ENCODE results near the gene C3orf80. TPM values are rescaled to one million over a fixed set of nuclear protein-coding genes. Genes with fewer than 3 reads are reported as not detected.
"Not testable (repeated sequence)": the region's sequence is repeated elsewhere in the genome, so short reads cannot be mapped to it uniquely, and the experiment has no call there.

C3orf80 gene
- total RNA-seq: 0.10 TPM

DNA sequence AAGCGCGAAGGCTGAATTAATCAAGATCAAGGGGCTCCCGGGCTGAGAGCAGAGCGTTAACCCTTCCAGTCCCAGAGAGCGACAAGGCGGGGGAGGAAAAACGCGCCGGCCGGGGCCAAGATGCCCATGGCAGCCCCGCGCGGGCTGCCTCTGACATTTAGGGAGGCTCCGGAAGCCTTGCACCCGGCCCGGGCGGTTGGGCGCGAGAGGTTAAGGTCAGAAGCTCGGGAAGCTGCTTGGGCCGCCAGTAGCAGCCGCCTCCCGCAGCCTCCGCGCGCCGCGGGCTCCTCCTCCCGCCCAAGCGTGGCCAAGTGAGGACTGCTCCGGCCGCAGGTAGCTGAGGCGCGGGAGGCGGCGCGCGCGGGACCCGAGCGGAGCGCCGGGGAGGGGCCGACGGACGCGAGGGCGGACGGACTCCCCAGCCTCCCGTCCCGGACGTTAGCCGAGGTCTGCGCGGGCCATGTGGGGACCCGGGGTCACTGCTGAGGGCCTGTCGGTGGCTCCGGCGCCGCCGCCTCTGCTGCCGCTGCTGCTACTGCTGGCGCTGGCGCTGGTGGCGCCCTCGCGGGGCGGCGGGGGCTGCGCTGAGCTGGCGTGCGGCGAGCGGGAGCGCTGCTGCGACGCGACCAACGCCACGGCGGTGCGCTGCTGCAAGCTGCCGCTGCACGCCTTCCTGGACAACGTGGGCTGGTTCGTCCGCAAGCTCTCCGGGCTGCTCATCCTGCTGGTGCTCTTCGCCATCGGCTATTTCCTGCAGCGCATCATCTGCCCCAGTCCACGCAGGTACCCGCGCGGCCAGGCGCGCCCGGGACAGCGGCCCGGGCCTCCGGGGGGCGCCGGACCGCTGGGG is at the start of gene C3orf80:
TSS of gene C3orf80 (plus strand) at position 247 of the 850 bp plus-strand sequence. CDS start at position 461, 214 bp downstream.
- Histone ChIP-seq H3K27me3 (ENCODE audit: insufficient read depth, low read length) (peaks cover 83% of the 10 kb centered on the region), H3K4me3 (ENCODE audit: low read length) (peak within 1 kb of the TSS; percentile 19)

DNA sequence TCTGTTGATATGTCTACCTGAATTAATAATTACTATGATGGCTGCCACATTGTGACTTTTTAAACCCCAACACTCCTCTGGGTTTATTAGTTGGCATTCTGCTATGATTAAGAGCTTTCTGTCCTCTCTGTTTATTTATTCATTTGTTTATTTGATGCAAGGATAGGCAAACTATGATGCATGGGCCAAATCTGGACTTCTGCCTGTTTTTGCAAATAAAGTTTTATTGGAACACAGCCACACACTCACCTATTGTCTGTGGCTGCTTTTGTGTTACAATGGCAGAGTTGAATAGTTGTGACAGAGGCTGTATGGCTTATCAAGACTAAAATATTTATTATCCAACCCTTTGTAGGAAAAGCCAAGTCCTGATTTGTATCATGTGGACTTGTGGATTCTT is 48.3 kb upstream of the C3orf80 start:
- Histone ChIP-seq H3K9me3 (ENCODE audit: low read depth, low read length) (no peaks in the 10 kb centered on the region), H3K4me3 (ENCODE audit: low read length) (no peak overlapping the region), H3K27me3 (ENCODE audit: insufficient read depth, low read length) (no peaks in the 10 kb centered on the region), H3K4me1 (ENCODE audit: insufficient read depth, low read length) (peaks cover 4% of the 10 kb centered on the region)

More for the DNA sequence above, at the start of gene C3orf80:
- no peaks in the 10 kb centered on the region for H3K9me3 ChIP-seq (ENCODE audit: low read depth, low read length)
- peaks cover 28% of the 10 kb centered on the region for H3K4me1 ChIP-seq (ENCODE audit: insufficient read depth, low read length)

DNA sequence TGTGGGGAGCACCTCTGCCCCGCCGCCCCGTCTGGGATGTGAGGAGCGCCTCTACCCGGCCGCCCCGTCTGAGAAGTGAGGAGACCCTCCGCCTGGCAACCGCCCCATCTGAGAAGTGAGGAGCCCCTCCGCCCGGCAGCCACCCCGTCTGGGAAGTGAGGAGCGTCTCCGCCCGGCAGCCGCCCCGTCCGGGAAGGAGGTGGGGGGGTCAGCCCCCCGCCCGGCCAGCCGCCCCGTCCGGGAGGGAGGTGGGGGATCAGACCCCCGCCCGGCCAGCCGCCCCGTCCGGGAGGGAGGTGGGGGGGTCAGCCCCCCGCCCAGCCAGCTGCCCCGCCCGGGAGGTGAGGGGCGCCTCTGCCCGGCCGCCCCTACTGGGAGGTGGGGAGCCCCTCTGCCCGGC is 46.6 kb upstream of the C3orf80 start:
- H3K4me1 ChIP-seq (ENCODE audit: insufficient read depth, low read length); H3K4me3 ChIP-seq (ENCODE audit: low read length); H3K27me3 ChIP-seq (ENCODE audit: insufficient read depth, low read length); H3K9me3 ChIP-seq (ENCODE audit: low read depth, low read length): not testable (repeated sequence)

DNA sequence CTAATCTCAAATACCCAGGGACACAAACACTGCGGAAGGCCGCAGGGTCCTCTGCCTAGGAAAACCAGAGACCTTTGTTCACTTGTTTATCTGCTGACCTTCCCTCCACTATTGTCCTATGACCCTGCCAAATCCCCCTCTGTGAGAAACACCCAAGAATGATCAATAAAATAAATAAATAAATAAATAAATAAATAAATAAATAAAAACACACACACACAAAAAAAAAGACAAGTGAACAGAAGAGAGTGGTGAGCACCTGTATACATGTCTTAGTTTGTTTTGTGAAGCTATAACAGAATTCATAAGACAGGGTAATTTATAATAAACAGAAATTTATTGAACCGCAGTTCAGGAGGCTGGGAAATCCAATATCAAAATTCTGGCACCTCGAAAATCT is 45.8 kb upstream of the C3orf80 start:
- not testable (repeated sequence) for H3K4me3 ChIP-seq (ENCODE audit: low read length); H3K9me3 ChIP-seq (ENCODE audit: low read depth, low read length); H3K4me1 ChIP-seq (ENCODE audit: insufficient read depth, low read length); H3K27me3 ChIP-seq (ENCODE audit: insufficient read depth, low read length)

DNA sequence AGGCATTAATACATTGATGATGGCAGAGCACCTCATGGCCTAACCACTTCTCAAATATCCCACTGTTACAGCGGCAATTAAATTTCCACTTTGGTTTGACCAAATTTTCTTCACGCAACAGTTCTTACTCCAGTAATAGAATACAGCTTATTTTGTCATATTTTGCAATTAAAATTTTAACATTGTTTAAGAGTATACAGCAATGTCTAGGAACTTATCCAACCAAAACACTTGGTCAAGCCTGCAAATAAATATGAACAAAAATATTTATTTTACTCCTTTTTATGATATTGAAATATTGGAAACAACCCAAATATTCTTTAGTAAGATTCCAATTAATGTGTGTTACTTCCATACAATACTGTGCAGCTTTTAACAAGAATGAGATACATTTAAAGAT is 45.3 kb upstream of the C3orf80 start:
- Histone ChIP-seq H3K9me3 (ENCODE audit: low read depth, low read length) (no peaks in the 10 kb centered on the region), H3K27me3 (ENCODE audit: insufficient read depth, low read length) (no peaks in the 10 kb centered on the region)

DNA sequence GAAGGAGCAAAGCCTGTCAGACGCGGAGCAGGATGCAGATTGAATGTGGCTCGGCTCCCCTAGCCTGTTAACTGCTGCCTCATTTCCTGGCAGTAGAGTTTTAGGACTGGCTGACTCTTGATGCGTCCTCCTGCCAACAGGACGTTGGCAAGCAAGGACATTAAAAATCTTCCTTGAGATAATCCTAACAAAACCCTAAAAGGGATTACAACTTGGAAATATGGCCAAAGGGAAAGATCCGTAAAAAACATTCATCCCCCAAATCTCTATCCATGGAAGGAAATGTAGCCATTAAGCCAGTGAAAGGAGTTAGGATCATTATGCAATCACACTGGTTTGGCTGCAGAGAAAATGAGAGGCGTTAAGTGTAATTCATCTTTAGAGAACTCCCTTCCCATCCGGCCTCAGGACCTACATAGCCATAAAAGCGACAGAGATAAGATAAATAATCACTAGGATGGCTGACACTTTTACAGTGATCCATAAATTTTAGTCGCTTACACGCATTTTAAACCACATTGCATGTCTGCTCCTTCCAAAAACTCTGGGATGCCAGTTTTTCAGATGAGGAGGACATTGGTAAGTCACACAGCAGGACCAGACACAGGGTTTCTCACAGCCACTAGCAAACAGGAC is 44.5 kb upstream of the C3orf80 start:
- Histone ChIP-seq H3K9me3 (ENCODE audit: low read depth, low read length) (no peaks in the 10 kb centered on the region), H3K4me1 (ENCODE audit: insufficient read depth, low read length) (peaks cover 4% of the 10 kb centered on the region), H3K4me3 (ENCODE audit: low read length) (no peak overlapping the region), H3K27me3 (ENCODE audit: insufficient read depth, low read length) (no peaks in the 10 kb centered on the region)

More for the DNA sequence above, 45.3 kb upstream of the C3orf80 start:
- peaks cover 4% of the 10 kb centered on the region for H3K4me1 ChIP-seq (ENCODE audit: insufficient read depth, low read length)
- H3K4me3 ChIP-seq (ENCODE audit: low read length): no peak overlapping the region

DNA sequence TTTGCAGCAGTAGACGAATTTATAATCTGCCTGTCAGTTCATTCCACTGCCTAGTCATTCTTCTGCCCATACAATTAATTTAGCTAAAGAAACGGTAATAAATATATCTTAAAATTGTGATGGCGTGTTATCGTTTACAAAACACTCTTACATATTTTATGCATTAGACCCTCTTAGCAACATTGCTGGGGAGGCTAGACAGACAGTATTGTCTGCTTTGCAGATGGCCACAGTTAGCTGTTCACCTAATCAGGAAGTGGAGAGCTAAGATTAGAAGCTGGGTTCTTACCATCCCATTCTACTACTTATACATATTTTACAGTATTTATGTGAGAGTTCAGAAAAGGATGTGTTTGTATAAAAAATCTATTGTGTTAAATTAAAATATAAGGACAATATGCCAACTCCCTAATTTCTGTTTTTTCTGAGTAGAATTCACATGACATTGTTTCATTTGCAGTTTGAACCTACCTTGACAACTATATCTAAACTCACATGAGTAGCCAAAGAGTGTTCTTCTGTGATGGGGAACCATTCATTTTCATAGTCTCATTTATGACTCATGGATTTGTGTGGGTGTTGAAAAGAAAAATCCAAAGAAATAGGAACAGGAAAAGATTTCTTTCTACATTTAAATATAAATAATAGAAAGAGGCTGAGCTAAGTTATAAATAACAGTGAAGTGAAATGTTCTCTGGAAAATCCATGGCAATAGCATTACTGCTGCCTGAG is 41.7 kb upstream of the C3orf80 start:
- Histone ChIP-seq H3K27me3 (ENCODE audit: insufficient read depth, low read length) (no peaks in the 10 kb centered on the region), H3K9me3 (ENCODE audit: low read depth, low read length) (no peaks in the 10 kb centered on the region), H3K4me3 (ENCODE audit: low read length) (no peak overlapping the region), H3K4me1 (ENCODE audit: insufficient read depth, low read length) (peaks cover 4% of the 10 kb centered on the region)

DNA sequence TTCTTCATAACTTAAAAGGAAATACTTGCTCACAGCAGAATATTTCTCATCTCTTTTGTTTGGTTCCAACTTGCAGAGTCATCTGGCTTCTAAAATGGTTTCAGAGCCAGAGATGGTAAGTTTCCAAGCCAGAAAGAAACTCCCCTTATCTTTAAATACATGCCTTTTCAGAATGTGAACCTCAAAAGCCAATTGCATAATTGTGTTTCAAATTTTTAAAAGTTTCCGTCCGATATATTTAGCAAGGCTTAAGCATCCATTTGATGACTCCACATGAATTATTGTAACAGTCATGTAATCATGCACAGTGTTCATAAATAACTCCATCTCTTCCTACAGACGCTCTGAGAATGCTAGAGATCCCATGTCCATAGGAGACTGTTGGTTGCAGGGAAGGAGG is 40.6 kb upstream of the C3orf80 start:
- H3K4me3 ChIP-seq (ENCODE audit: low read length): no peak overlapping the region
- H3K27me3 ChIP-seq (ENCODE audit: insufficient read depth, low read length): no peaks in the 10 kb centered on the region
- no peaks in the 10 kb centered on the region for H3K9me3 ChIP-seq (ENCODE audit: low read depth, low read length)
- peaks cover 4% of the 10 kb centered on the region for H3K4me1 ChIP-seq (ENCODE audit: insufficient read depth, low read length)

DNA sequence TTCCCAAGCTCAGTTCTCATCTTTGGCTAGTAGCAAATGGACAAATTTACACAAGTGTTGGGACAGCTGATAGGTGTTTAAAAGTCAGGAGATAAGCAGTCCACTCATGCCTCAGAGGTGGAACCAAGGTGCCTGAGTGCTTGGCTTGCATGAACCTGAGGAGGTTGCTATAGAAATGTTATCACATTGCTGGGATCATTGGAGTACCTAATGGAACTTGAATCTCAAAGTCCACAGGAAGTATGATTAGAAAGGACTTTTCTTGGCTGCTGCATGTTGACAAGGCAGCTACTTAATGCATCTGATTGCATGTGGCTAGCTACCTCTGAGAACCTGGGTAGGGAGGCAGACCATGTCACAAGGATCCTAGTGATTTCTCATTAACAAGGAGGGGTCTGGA is 39.5 kb upstream of the C3orf80 start:
- Histone ChIP-seq H3K27me3 (ENCODE audit: insufficient read depth, low read length) (no peaks in the 10 kb centered on the region), H3K4me1 (ENCODE audit: insufficient read depth, low read length) (peaks cover under 1% of the 10 kb centered on the region), H3K4me3 (ENCODE audit: low read length) (no peak overlapping the region), H3K9me3 (ENCODE audit: low read depth, low read length) (no peaks in the 10 kb centered on the region)

DNA sequence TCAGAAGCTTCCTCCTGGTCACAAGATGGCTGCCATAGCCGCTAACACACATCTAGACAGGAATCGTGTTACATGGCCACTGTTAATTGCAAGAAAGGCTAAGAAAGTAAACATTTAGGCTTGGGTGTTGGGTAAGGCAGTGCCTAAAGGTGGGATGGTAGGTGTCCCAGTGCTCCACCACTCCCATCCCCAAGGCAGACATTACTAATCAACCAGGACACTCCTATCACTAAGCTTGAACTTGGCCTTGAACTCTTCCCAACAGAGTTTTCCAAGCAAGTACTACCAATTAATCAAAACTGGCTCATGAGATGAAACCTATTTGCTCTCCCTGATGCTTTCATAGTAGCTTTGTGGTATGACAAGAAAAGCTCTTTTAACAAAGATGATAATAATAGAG is 37.9 kb upstream of the C3orf80 start:
- no peak overlapping the region for H3K4me3 ChIP-seq (ENCODE audit: low read length)
- H3K9me3 ChIP-seq (ENCODE audit: low read depth, low read length): no peaks in the 10 kb centered on the region
- H3K4me1 ChIP-seq (ENCODE audit: insufficient read depth, low read length): no peaks in the 10 kb centered on the region
- H3K27me3 ChIP-seq (ENCODE audit: insufficient read depth, low read length): no peaks in the 10 kb centered on the region

DNA sequence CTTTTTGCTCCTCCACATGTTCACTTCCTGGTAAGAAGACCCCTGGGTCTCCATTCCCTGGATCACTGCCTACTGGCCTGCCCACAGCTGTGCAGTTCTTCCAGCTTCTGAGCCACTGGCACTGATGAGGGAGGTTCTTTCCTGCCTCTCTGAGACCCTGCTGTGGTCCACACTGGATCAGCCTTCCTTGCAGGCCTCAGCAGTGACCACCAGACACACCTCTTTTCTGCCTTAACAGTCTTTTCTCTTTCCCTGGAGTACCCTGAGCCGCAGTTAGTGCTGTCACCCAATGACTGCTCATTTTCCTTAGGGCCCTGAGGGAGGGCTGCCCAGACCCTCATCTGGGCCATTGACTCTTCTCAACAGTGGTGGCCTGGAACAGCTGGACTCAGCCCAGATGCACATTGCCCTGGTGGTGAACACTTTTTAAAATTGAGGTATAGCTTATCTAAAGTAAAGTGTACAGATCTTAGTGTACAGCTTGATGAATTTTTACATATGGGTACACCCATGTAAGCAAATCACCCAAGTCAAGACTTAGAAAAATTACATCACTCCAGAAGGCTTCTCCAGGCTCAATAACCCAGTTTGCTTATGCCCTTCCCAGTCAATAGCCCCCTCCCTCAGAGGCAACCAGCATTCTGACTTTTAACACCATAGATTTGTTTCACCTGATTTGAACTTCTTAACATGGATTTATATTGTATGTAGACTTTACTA is 32.8 kb upstream of the C3orf80 start:
- H3K27me3 ChIP-seq (ENCODE audit: insufficient read depth, low read length): no peaks in the 10 kb centered on the region
- no peaks in the 10 kb centered on the region for H3K9me3 ChIP-seq (ENCODE audit: low read depth, low read length)
- H3K4me1 ChIP-seq (ENCODE audit: insufficient read depth, low read length): no peaks in the 10 kb centered on the region
- no peak overlapping the region for H3K4me3 ChIP-seq (ENCODE audit: low read length)

DNA sequence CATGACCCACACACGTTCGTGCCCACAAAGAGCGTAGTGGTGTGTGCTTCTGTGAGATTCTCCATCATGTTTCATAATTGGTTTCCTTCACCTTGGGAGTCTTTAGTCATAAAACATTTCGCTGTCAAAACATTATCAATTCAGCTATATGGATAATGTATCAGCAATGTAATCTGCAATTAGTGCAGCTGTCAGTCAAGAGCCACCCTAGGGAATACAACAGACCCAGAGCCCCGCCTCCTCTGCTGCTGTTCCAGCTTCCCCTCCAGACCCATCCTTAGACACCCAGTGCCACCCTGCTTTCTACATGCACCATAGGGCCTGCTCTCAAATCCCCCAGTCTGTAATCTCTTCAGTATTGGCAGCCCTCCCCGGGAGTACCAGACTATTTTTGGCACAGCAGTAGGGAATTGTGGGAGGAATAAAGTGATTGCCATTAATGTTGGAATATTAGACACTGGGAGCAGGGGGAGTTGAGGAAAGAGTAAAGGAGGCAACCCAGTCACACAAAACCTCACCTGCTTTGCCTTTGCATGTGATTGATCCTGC is 31.5 kb upstream of the C3orf80 start:
- Histone ChIP-seq H3K9me3 (ENCODE audit: low read depth, low read length) (no peaks in the 10 kb centered on the region), H3K4me1 (ENCODE audit: insufficient read depth, low read length) (no peaks in the 10 kb centered on the region), H3K27me3 (ENCODE audit: insufficient read depth, low read length) (no peaks in the 10 kb centered on the region), H3K4me3 (ENCODE audit: low read length) (no peak overlapping the region)

DNA sequence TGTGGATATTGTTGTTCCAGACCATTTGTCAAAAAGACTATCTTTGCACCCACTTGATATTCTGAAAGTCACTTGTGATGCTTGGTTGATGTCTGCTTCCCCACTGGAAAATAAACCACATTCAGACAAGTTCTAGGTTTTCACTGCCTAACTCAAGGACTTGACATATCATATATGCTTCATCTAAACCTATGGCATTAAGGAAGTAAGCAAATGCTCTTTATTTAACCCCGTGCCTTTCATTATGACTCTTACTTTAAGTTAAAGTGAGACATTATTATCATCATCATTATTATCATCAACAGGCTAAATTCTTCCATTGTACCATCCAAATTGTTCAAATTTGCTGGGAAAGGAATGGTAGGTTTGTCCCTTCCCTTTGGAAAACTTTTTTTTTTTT is 30.8 kb upstream of the C3orf80 start:
- no peaks in the 10 kb centered on the region for H3K27me3 ChIP-seq (ENCODE audit: insufficient read depth, low read length)
- H3K4me3 ChIP-seq (ENCODE audit: low read length): no peak overlapping the region
- H3K9me3 ChIP-seq (ENCODE audit: low read depth, low read length): no peaks in the 10 kb centered on the region
- no peaks in the 10 kb centered on the region for H3K4me1 ChIP-seq (ENCODE audit: insufficient read depth, low read length)

DNA sequence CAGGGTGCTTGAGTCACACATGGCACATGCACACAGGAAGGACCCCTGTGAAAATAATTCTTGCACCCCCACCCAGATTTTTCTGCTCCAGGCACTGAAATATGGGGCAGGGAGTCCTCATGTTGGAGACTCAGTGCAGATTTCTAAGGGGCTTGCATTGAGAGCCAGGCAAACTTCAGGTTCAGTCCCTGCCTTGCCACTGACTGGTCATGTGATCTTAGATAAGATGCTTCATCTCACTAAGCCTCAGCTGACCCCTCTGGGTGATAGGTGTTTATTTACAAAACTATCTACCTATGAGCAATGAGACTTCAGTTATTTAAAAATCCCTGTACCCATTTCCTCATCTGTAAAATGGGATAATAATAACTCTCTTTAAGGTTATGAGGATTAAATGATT is 30.1 kb upstream of the C3orf80 start:
- Histone ChIP-seq H3K9me3 (ENCODE audit: low read depth, low read length) (no peaks in the 10 kb centered on the region), H3K27me3 (ENCODE audit: insufficient read depth, low read length) (no peaks in the 10 kb centered on the region), H3K4me1 (ENCODE audit: insufficient read depth, low read length) (no peaks in the 10 kb centered on the region), H3K4me3 (ENCODE audit: low read length) (no peak overlapping the region)
